Mammary epithelial cell (primary cell): ENCODE data around the gene KLRF1.

ENCODE experiments used
- EZH2 ChIP-seq: IDR thresholded peaks from 2 replicates; pipeline ENCODE4 v1.6.1; 2012; ENCODE audit warnings: low read length, inconsistent platforms, borderline replicate concordance
- TF ChIP-seq, protein P1 (sequence below), 2 donors: IDR thresholded peaks in 1 of 2; conservative IDR thresholded peaks in 1 of 2; 2 replicates each; pipeline ENCODE4 v1.5.1; 2011 to 2012; ENCODE audit warnings: inconsistent platforms in 2 of 2, low read length in 2 of 2, mild to moderate bottlenecking in 2 of 2, control low read depth in 1 of 2, low read depth in 1 of 2; ENCODE audit not compliant: insufficient read depth in 1 of 2; ENCODE audit errors: extremely low read depth in 1 of 2

DNA sequence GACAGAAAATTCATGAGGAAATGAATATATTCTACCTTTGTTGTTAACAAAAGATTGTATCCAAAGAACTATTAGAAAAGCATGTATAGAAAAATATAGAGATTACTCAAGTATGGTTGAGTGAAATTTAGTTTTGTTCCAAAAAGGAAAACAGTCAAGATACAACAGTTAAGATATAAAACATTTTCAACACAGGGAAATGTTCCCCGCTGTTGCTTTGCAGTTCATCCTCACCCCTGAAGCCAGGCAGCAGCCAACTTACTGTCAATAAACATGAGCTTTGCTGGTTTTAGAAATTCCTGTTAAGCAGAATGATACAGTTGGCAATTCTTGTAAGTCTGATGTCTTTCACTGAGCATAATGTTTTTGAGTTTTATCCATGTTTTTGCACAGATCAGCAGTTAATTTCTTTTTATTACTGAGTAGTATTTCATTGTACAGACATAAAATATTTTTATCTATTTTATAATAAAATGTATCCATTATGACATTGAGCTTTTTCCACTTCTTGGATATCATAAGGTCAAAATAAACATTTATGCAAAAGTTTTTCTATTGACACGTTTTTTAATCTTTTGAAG, 43.1 kb downstream of the KLRF1 start:
- TF ChIP-seq, protein P1, sequence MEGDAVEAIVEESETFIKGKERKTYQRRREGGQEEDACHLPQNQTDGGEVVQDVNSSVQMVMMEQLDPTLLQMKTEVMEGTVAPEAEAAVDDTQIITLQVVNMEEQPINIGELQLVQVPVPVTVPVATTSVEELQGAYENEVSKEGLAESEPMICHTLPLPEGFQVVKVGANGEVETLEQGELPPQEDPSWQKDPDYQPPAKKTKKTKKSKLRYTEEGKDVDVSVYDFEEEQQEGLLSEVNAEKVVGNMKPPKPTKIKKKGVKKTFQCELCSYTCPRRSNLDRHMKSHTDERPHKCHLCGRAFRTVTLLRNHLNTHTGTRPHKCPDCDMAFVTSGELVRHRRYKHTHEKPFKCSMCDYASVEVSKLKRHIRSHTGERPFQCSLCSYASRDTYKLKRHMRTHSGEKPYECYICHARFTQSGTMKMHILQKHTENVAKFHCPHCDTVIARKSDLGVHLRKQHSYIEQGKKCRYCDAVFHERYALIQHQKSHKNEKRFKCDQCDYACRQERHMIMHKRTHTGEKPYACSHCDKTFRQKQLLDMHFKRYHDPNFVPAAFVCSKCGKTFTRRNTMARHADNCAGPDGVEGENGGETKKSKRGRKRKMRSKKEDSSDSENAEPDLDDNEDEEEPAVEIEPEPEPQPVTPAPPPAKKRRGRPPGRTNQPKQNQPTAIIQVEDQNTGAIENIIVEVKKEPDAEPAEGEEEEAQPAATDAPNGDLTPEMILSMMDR (conservative IDR thresholded peaks at IDR 0.05 in 1 of 2, IDR thresholded peaks at IDR 0.05 in 1 of 2; ENCODE audit: extremely low read depth in 1 of 2, insufficient read depth in 1 of 2, low read depth in 1 of 2, low read length in 2 of 2), result no peak
- no peak for TF ChIP-seq EZH2
